Measurements from ENCODE around the gene RTEL1. TPM values are rescaled to one million over a fixed set of nuclear protein-coding genes. Genes with fewer than 3 reads are reported as not detected.

RTEL1 gene
- polyA plus RNA-seq, 1 experiment, result 11.3 TPM

GRCh38 chr20:63696628-63697356 is 38.7 kb downstream of the RTEL1 start, which contains the start of gene TNFRSF6B:
TNFRSF6B (plus strand) TSS chr20:63696652; CDS start chr20:63696768, 116 bp downstream.
- Histone ChIP-seq H3K4me3 (ENCODE audit: low read depth, low read length) (peak within 1 kb of the TSS; percentile 36), H3K27ac (ENCODE audit: low read depth, low read length) (no peak within 1 kb of the TSS), H3K9me3 (ENCODE audit: control insufficient read depth, insufficient read depth, low read length) (no peaks in the 10 kb centered on the region; the same call in 1 of the 2 replicates), H3K27me3 (ENCODE audit: control insufficient read depth, insufficient read depth, low read length) (no peaks in the 10 kb centered on the region)
- ChIA-PET POLR2A (interaction anchor here (0.6 to 1.5 kb wide), 6 partner anchors 10 to 168 kb away, joined by 3 to 4 read pairs (median 4); partner anchors contain the start of gene TPD52L2), CTCF (no interaction called here)
- DNase-seq (ENCODE audit: low read depth, low spot score), result no peak
- TF ChIP-seq, protein P1, sequence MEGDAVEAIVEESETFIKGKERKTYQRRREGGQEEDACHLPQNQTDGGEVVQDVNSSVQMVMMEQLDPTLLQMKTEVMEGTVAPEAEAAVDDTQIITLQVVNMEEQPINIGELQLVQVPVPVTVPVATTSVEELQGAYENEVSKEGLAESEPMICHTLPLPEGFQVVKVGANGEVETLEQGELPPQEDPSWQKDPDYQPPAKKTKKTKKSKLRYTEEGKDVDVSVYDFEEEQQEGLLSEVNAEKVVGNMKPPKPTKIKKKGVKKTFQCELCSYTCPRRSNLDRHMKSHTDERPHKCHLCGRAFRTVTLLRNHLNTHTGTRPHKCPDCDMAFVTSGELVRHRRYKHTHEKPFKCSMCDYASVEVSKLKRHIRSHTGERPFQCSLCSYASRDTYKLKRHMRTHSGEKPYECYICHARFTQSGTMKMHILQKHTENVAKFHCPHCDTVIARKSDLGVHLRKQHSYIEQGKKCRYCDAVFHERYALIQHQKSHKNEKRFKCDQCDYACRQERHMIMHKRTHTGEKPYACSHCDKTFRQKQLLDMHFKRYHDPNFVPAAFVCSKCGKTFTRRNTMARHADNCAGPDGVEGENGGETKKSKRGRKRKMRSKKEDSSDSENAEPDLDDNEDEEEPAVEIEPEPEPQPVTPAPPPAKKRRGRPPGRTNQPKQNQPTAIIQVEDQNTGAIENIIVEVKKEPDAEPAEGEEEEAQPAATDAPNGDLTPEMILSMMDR (IDR thresholded peaks at IDR 0.05; ENCODE audit: low read depth, low read length), result no peak

GRCh38 chr20:63697357-63697867 is 39.3 kb downstream of the RTEL1 start:
- POLR2A ChIA-PET, result interaction anchor here (0.6 to 2.0 kb wide), 6 partner anchors 10 to 168 kb away, joined by 3 to 11 read pairs (median 3); partner anchors contain the start of genes ARFRP1, TPD52L2 and ZGPAT
- no peak overlapping the region for H3K27ac ChIP-seq (ENCODE audit: low read depth, low read length)
- DNase-seq (ENCODE audit: low read depth, low spot score), result no peak
- H3K9me3 ChIP-seq (ENCODE audit: control insufficient read depth, insufficient read depth, low read length), result no peaks in the 10 kb centered on the region; the same call in 1 of the 2 replicates
- H3K4me3 ChIP-seq (ENCODE audit: low read depth, low read length), result peak overlapping the region; percentile 36
- H3K27me3 ChIP-seq (ENCODE audit: control insufficient read depth, insufficient read depth, low read length), result no peaks in the 10 kb centered on the region
- CTCF ChIA-PET, result no interaction called here
- TF ChIP-seq, protein P1 (IDR thresholded peaks at IDR 0.05; ENCODE audit: low read depth, low read length), result no peak

DNA sequence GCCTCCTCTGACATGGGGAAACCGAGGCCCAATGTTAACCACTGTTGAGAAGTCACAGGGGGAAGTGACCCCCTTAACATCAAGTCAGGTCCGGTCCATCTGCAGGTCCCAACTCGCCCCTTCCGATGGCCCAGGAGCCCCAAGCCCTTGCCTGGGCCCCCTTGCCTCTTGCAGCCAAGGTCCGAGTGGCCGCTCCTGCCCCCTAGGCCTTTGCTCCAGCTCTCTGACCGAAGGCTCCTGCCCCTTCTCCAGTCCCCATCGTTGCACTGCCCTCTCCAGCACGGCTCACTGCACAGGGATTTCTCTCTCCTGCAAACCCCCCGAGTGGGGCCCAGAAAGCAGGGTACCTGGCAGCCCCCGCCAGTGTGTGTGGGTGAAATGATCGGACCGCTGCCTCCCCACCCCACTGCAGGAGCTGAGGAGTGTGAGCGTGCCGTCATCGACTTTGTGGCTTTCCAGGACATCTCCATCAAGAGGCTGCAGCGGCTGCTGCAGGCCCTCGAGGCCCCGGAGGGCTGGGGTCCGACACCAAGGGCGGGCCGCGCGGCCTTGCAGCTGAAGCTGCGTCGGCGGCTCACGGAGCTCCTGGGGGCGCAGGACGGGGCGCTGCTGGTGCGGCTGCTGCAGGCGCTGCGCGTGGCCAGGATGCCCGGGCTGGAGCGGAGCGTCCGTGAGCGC is 39.9 kb downstream of the RTEL1 start:
- ChIA-PET POLR2A (interaction anchor here (0.5 to 2.4 kb wide), 9 partner anchors 9 to 167 kb away, joined by 3 to 11 read pairs (median 3); partner anchors contain the start of genes ARFRP1, PTK6, TPD52L2 and ZGPAT), CTCF (no interaction called here)
- DNase-seq (ENCODE audit: low read depth, low spot score), result no peak
- TF ChIP-seq, protein P1 (IDR thresholded peaks at IDR 0.05; ENCODE audit: low read depth, low read length), result no peak
- Histone ChIP-seq H3K4me3 (ENCODE audit: low read depth, low read length) (no peak overlapping the region), H3K9me3 (ENCODE audit: control insufficient read depth, insufficient read depth, low read length) (no peaks in the 10 kb centered on the region; the same call in 1 of the 2 replicates), H3K27ac (ENCODE audit: low read depth, low read length) (peak overlapping the region; percentile 96), H3K27me3 (ENCODE audit: control insufficient read depth, insufficient read depth, low read length) (no peaks in the 10 kb centered on the region)

GRCh38 chr20:63698739-63699465 is 40.8 kb downstream of the RTEL1 start:
- peak; percentile 70 for DNase-seq (ENCODE audit: low read depth, low spot score)
- POLR2A ChIA-PET, result interaction anchor here (0.5 to 2.4 kb wide), 7 partner anchors 9 to 297 kb away, joined by 3 to 11 read pairs (median 4); partner anchors contain the start of genes ARFRP1, PTK6 and ZGPAT
- H3K9me3 ChIP-seq (ENCODE audit: control insufficient read depth, insufficient read depth, low read length), result no peaks in the 10 kb centered on the region; the same call in 1 of the 2 replicates
- H3K27ac ChIP-seq (ENCODE audit: low read depth, low read length), result peak overlapping the region; percentile 96
- H3K4me3 ChIP-seq (ENCODE audit: low read depth, low read length), result peak overlapping the region; percentile 13; the same call in 1 of the 2 replicates
- no peaks in the 10 kb centered on the region for H3K27me3 ChIP-seq (ENCODE audit: control insufficient read depth, insufficient read depth, low read length)
- CTCF ChIA-PET, result interaction anchor here (1.0 kb wide), 1 partner anchor 281 kb away, joined by 3 read pairs; no protein-coding TSS in a partner anchor
- TF ChIP-seq, protein P1 (IDR thresholded peaks at IDR 0.05; ENCODE audit: low read depth, low read length), result no peak

All from AG04450 (cell line).